ENCODE results near the gene TAS1R3.

Gene TAS1R3

DNA sequence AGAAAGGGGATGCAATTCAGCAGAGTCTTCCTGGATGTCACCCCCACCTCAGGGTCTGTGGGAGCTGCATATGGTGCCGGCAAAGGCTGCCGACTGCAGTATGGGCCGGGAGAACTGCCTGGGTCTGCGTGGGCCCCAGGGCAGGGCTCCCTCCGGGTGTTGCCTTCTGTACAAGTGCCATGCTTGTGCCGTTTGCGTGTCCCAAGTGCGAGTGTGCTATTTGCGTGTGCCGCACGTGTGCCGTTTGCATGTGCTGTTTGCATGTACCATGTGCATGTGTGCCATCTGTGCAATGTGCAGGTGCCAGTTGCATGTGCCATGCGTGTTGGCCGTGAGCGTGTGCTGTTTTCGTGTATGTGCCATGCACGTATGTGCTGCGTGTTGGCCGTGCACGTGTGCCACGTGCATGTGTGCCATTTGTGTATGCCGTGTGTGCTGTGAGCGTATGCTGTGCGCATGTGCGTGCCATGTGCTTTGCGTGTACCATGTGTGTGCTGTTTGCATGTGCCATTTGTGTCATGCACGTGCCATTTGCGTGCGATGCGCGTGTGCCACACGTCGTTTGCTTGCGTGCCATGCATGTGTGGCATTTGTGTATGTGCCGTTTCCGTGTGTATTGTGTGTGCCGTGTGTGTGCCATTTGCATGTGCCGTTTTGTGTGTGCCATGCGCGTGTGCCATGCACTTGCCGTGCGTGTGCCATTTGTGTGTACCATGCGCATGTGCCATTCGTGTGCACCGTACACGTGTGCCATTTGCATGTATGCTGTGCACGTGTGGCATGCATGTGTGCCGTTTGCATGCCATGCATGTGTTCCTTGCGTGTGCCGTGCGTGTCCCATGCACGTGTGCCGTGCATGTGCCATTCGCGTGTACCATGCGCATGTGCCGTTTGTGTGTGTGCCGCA, 1.5 kb upstream of the TAS1R3 start:
- no peak overlapping the region for H3K4me3 ChIP-seq (ENCODE audit: low read depth, low read length)
- no peaks in the 10 kb centered on the region for H3K4me1 ChIP-seq
- no peaks in the 10 kb centered on the region; the same call in 1 of the 2 replicates for H3K36me3 ChIP-seq
- no peaks in the 10 kb centered on the region for H3K9me3 ChIP-seq
- TF ChIP-seq, protein P1, sequence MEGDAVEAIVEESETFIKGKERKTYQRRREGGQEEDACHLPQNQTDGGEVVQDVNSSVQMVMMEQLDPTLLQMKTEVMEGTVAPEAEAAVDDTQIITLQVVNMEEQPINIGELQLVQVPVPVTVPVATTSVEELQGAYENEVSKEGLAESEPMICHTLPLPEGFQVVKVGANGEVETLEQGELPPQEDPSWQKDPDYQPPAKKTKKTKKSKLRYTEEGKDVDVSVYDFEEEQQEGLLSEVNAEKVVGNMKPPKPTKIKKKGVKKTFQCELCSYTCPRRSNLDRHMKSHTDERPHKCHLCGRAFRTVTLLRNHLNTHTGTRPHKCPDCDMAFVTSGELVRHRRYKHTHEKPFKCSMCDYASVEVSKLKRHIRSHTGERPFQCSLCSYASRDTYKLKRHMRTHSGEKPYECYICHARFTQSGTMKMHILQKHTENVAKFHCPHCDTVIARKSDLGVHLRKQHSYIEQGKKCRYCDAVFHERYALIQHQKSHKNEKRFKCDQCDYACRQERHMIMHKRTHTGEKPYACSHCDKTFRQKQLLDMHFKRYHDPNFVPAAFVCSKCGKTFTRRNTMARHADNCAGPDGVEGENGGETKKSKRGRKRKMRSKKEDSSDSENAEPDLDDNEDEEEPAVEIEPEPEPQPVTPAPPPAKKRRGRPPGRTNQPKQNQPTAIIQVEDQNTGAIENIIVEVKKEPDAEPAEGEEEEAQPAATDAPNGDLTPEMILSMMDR (IDR thresholded peaks at IDR 0.05; ENCODE audit: low read depth, low read length), result no peak
- no peak for DNase-seq
- peaks cover 19% of the 10 kb centered on the region for H3K27me3 ChIP-seq

DNA sequence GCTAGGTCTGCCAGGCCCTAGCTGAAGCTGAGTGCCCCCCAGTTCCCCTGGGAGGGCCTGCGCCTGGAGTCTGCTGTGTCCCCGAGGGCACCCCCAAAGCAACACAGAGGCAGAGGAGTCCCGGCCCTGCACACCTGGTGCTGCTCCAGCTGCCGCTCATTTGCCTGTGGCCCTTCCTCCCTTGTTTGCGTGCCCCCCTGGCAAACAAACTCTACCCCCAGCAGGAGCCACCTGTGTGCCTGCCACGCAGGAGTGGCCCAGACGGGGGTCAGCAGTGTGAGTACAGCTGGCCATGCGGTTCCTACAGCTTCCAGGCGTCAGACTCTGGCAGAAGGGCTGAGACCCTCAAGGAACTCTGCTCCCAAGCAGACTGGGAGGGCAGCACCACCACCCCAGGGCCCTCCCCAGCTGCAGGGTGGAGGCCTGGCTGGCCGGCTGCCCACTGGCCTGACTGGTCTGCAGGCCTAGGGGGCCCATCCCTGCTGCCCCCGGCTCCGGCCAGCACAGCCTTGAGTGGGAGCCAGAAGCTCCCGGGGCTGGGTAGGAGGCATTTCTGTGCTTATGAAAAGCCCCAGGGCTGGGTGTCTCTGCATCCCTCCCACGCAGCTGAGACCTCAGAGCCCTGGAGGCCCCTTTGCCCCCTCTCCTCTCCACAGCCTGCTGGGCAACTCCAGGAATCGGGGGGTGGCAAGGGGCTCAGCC, 563 bp upstream of the TAS1R3 start:
- TF ChIP-seq, protein P1 (IDR thresholded peaks at IDR 0.05; ENCODE audit: low read depth, low read length), result no peak
- no peak for DNase-seq
- H3K9me3 ChIP-seq, result no peaks in the 10 kb centered on the region
- H3K4me1 ChIP-seq, result no peaks in the 10 kb centered on the region
- H3K4me3 ChIP-seq (ENCODE audit: low read depth, low read length), result no peak overlapping the region
- H3K36me3 ChIP-seq, result peaks cover 6% of the 10 kb centered on the region; the same call in 1 of the 2 replicates
- H3K27me3 ChIP-seq, result peaks cover 19% of the 10 kb centered on the region

DNA sequence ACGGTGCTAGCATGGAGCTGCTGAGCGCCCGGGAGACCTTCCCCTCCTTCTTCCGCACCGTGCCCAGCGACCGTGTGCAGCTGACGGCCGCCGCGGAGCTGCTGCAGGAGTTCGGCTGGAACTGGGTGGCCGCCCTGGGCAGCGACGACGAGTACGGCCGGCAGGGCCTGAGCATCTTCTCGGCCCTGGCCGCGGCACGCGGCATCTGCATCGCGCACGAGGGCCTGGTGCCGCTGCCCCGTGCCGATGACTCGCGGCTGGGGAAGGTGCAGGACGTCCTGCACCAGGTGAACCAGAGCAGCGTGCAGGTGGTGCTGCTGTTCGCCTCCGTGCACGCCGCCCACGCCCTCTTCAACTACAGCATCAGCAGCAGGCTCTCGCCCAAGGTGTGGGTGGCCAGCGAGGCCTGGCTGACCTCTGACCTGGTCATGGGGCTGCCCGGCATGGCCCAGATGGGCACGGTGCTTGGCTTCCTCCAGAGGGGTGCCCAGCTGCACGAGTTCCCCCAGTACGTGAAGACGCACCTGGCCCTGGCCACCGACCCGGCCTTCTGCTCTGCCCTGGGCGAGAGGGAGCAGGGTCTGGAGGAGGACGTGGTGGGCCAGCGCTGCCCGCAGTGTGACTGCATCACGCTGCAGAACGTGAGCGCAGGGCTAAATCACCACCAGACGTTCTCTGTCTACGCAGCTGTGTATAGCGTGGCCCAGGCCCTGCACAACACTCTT, 1.1 kb downstream of the TAS1R3 start:
- peaks cover 12% of the 10 kb centered on the region for H3K36me3 ChIP-seq
- TF ChIP-seq, protein P1 (IDR thresholded peaks at IDR 0.05; ENCODE audit: low read depth, low read length), result no peak
- no peaks in the 10 kb centered on the region for H3K4me1 ChIP-seq
- no peaks in the 10 kb centered on the region for H3K9me3 ChIP-seq
- no peak overlapping the region for H3K4me3 ChIP-seq (ENCODE audit: low read depth, low read length)
- H3K27me3 ChIP-seq, result peaks cover 19% of the 10 kb centered on the region
- DNase-seq, result no peak

DNA sequence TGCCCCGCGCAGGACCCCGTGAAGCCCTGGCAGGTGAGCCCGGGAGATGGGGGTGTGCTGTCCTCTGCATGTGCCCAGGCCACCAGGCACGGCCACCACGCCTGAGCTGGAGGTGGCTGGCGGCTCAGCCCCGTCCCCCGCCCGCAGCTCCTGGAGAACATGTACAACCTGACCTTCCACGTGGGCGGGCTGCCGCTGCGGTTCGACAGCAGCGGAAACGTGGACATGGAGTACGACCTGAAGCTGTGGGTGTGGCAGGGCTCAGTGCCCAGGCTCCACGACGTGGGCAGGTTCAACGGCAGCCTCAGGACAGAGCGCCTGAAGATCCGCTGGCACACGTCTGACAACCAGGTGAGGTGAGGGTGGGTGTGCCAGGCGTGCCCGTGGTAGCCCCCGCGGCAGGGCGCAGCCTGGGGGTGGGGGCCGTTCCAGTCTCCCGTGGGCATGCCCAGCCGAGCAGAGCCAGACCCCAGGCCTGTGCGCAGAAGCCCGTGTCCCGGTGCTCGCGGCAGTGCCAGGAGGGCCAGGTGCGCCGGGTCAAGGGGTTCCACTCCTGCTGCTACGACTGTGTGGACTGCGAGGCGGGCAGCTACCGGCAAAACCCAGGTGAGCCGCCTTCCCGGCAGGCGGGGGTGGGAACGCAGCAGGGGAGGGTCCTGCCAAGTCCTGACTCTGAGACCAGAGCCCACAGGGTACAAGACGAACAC, 1.8 kb downstream of the TAS1R3 start:
- Histone ChIP-seq H3K4me1 (no peaks in the 10 kb centered on the region), H3K27me3 (peaks cover 19% of the 10 kb centered on the region), H3K9me3 (no peaks in the 10 kb centered on the region), H3K36me3 (peaks cover 16% of the 10 kb centered on the region), H3K4me3 (ENCODE audit: low read depth, low read length) (no peak overlapping the region)
- DNase-seq, result no peak
- TF ChIP-seq, protein P1 (IDR thresholded peaks at IDR 0.05; ENCODE audit: low read depth, low read length), result no peak

DNA sequence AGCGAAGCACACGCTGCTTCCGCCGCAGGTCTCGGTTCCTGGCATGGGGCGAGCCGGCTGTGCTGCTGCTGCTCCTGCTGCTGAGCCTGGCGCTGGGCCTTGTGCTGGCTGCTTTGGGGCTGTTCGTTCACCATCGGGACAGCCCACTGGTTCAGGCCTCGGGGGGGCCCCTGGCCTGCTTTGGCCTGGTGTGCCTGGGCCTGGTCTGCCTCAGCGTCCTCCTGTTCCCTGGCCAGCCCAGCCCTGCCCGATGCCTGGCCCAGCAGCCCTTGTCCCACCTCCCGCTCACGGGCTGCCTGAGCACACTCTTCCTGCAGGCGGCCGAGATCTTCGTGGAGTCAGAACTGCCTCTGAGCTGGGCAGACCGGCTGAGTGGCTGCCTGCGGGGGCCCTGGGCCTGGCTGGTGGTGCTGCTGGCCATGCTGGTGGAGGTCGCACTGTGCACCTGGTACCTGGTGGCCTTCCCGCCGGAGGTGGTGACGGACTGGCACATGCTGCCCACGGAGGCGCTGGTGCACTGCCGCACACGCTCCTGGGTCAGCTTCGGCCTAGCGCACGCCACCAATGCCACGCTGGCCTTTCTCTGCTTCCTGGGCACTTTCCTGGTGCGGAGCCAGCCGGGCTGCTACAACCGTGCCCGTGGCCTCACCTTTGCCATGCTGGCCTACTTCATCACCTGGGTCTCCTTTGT, 2.6 kb downstream of the TAS1R3 start:
- Histone ChIP-seq H3K36me3 (peaks cover 21% of the 10 kb centered on the region), H3K4me3 (ENCODE audit: low read depth, low read length) (no peak overlapping the region), H3K27me3 (peaks cover 19% of the 10 kb centered on the region), H3K9me3 (no peaks in the 10 kb centered on the region), H3K4me1 (no peaks in the 10 kb centered on the region)
- DNase-seq, result no peak
- TF ChIP-seq, protein P1 (IDR thresholded peaks at IDR 0.05; ENCODE audit: low read depth, low read length), result no peak

All from BE2C (cell line).